Chondrocyte (in vitro differentiated cells): ENCODE results near the gene CCL25. TPM values are rescaled to one million over a fixed set of nuclear protein-coding genes. Genes with fewer than 3 reads are reported as not detected.

Experiments
- DNase-seq: peaks from one replicate; pipeline ENCODE4 v3.0.0; 2021; ENCODE audit warnings: mixed read lengths, low spot score
- H3K27ac Mint-ChIP-seq: one replicate; pipeline ENCODE4 v1.8.0; 2021; ENCODE audit warnings: mild to moderate bottlenecking, moderate library complexity, mixed read lengths; ENCODE audit not compliant: unreplicated experiment
- H3K27me3 Mint-ChIP-seq: 2 replicates; pipeline ENCODE4 v1.8.0; 2021; ENCODE audit warnings: low read depth, mixed read lengths
- H3K36me3 Mint-ChIP-seq: 2 replicates; pipeline ENCODE4 v1.8.0; 2021; ENCODE audit warnings: low read depth, mixed read lengths
- H3K4me1 Mint-ChIP-seq: 2 replicates; pipeline ENCODE4 v1.8.0; 2021; ENCODE audit warnings: low read depth, mild to moderate bottlenecking, mixed read lengths
- H3K4me3 Mint-ChIP-seq: one replicate; pipeline ENCODE4 v1.8.0; 2021; ENCODE audit warnings: mild to moderate bottlenecking, moderate library complexity, mixed read lengths; ENCODE audit not compliant: unreplicated experiment
- H3K9me3 Mint-ChIP-seq: 2 replicates; pipeline ENCODE4 v1.8.0; 2021; ENCODE audit warnings: low read depth, mixed read lengths
- long read RNA-seq: library from polyadenylated mRNA; stranded (forward); transcript quantifications from one replicate; pipeline ENCODE4 v2.0.0, GENCODE V29; 2021
- total RNA-seq: library from RNA; stranded (reverse); gene quantifications from 3 replicates; pipeline ENCODE4 v1.2.1, GENCODE V29; 2021
- TF ChIP-seq, protein P1 (sequence below): fragments of 200-600 bp; sonication (generic); IDR thresholded peaks from 2 replicates; pipeline ENCODE4 v1.5.0; 2021; ENCODE audit warnings: antibody characterized with exemption, mild to moderate bottlenecking, moderate library complexity

Gene CCL25, protein sequence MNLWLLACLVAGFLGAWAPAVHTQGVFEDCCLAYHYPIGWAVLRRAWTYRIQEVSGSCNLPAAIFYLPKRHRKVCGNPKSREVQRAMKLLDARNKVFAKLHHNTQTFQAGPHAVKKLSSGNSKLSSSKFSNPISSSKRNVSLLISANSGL
- total RNA-seq = not detected in 3 replicates
- long read RNA-seq = 0 reads

DNA sequence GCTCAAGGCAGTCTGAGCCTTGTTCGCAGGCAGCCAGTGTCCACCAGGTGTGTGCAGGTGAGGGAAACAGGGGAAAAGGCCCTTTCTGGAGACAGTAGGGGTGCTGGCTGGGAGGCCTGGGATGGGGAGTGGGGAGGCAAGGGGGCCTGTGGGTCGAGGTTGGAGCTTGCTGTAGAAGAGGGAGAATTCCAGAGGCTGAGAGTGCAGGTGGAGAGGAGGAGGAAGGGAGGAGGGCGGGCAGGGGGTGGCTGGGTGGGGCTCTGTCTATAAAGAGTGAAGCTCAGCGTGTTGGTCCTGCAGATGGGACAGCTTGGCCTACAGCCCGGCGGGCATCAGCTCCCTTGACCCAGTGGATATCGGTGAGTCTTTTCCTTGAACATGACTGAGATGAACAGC is at the start of gene CCL25:
Gene CCL25, plus strand, starts transcription at position 297 of the 396 bp plus-strand sequence. CDS start 290 bp downstream, outside the sequence.
- H3K36me3 Mint-ChIP-seq = no peaks in the 10 kb centered on the region
- H3K9me3 Mint-ChIP-seq = no peaks in the 10 kb centered on the region
- no peak for DNase-seq
- TF ChIP-seq, protein P1, sequence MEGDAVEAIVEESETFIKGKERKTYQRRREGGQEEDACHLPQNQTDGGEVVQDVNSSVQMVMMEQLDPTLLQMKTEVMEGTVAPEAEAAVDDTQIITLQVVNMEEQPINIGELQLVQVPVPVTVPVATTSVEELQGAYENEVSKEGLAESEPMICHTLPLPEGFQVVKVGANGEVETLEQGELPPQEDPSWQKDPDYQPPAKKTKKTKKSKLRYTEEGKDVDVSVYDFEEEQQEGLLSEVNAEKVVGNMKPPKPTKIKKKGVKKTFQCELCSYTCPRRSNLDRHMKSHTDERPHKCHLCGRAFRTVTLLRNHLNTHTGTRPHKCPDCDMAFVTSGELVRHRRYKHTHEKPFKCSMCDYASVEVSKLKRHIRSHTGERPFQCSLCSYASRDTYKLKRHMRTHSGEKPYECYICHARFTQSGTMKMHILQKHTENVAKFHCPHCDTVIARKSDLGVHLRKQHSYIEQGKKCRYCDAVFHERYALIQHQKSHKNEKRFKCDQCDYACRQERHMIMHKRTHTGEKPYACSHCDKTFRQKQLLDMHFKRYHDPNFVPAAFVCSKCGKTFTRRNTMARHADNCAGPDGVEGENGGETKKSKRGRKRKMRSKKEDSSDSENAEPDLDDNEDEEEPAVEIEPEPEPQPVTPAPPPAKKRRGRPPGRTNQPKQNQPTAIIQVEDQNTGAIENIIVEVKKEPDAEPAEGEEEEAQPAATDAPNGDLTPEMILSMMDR = no peak
- H3K27ac Mint-ChIP-seq = no peak within 1 kb of the TSS
- no peak within 1 kb of the TSS for H3K4me3 Mint-ChIP-seq
- no peaks in the 10 kb centered on the region for H3K4me1 Mint-ChIP-seq
- H3K27me3 Mint-ChIP-seq = peaks cover 5% of the 10 kb centered on the region

DNA sequence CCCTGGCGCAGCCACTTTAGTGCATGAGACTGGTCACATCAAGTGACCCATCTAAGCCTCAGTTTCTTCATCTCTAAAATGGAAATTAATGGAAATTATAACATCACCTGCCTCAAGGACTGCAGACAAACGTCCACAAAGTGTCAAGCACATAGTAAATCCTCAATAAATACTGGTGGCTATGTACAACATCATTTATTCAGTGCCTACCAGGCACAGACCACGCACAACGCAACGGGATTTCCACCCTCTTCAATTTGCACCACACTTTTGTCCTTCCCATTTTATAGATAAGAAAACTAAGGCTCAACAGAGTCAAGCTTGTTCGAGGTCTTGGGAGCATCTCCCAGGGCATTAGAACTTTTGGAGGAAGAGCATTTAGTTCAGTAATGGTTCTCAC is 48.6 kb upstream of the CCL25 start:
- no peaks in the 10 kb centered on the region for H3K9me3 Mint-ChIP-seq
- peak overlapping the region; percentile 89 for H3K27ac Mint-ChIP-seq
- DNase-seq = no peak
- H3K27me3 Mint-ChIP-seq = no peaks in the 10 kb centered on the region
- TF ChIP-seq, protein P1 = no peak
- peaks cover 2% of the 10 kb centered on the region for H3K36me3 Mint-ChIP-seq
- peaks cover 35% of the 10 kb centered on the region for H3K4me1 Mint-ChIP-seq
- H3K4me3 Mint-ChIP-seq = peak overlapping the region; percentile 89

DNA sequence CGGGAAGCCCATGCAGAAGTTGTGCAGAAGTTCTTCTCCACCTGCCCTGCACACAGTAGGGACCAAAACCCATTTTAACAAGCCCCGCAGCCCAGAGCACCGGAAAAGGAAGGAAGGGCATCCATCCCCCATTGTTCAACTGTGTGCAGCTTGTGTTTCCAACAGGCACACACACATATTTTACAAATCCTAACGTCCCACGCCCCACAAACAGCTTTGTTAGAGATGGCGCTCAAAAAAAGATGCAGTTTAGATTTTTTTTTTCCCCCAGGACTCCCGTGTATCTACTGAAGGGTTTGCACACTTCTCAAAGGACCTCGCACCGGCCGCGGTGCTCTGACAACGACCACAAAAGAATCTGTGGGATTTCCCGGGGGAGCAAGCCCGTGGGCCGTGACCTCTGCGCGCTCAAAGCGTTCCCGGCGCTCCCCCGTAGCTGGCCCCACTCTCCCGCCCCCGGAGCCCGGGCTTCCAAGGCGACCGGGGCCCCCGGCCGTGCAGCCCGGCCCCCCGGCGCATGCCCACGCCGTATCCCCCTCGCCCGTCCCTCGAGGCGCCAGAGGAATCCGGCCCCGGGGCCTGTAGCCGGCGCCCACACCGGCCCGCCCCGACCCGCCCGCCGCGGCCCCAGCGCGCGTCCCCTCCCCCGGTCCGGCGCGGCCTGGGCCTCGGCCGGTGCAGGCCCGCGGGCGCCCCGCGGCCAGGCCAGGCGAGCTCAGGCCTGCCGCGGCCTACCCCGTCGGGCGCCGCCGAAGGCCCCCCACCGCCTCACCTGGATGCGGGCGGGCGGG is 47.6 kb upstream of the CCL25 start:
- Mint-ChIP-seq H3K27me3 (no peaks in the 10 kb centered on the region), H3K27ac (peak overlapping the region; percentile 89), H3K9me3 (no peaks in the 10 kb centered on the region), H3K4me3 (peak overlapping the region; percentile 89), H3K36me3 (peaks cover 2% of the 10 kb centered on the region), H3K4me1 (peaks cover 35% of the 10 kb centered on the region)
- TF ChIP-seq, protein P1 = no peak
- DNase-seq = no peak

DNA sequence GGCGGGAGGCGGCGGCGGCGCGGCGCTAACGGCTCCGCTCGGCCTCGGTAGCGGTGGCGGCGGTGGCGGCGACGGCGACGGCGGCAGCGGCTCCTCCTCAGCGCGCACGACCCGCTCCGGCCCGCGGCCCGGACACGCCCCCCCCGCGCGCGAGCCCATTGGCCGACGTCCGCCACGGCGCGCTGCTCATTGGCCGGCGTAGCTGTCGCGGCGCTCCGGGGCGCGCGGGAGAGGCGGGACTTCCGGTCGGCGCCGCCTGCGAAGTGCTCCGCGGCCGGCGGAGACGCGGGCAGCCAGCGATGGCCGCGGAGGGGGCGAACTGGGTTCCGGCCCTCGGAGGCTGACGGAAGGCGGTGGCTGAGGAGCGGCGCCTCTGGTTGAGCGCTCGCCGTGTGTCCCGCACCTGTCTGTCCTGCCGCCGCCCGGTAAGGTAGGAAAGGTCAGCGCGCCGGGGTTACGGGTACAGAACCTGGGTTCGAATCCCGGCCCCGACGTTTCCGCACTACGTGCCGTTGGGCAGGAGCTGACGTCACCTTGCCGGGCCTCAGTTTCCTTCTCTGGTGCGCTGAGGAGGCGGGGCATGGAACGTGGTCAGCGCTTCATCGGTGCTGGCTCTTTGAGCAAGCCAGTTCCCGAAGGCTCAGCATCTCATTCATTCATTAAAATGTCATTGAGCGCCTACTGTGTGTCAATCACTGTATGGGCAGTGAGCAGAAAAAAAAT is 46.9 kb upstream of the CCL25 start, which contains the start of gene ELAVL1:
Gene ELAVL1, minus strand, starts transcription at position 108 of the 723 bp plus-strand sequence. CDS start 13,826 bp downstream, outside the sequence.
- Mint-ChIP-seq H3K4me3 (peak within 1 kb of the TSS; percentile 89), H3K4me1 (peaks cover 35% of the 10 kb centered on the region), H3K27me3 (no peaks in the 10 kb centered on the region), H3K9me3 (no peaks in the 10 kb centered on the region), H3K27ac (peak within 1 kb of the TSS; percentile 89), H3K36me3 (peaks cover 2% of the 10 kb centered on the region)
- TF ChIP-seq, protein P1 = no peak
- DNase-seq = peak; percentile 95

DNA sequence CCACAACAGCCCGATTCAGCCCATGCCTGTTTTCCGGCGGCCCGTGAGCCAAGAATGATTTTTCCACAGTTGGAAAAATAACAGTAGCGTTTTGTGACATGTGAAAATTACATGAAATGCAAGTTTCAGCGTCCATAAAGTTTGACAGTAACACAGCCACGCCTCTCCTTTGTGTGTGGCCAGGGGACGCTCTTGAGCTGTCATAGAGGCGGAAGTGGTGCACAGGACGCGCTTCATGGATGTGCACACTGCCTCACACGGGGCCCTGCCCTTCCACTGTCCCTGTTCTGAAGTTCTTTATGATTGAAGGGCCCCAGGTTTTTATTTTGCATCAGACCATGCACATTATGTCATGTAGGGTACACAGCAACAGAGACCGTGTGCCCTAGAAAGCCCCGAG is 34.8 kb upstream of the CCL25 start:
- TF ChIP-seq, protein P1 = peak; percentile 39
- no peak for DNase-seq
- Mint-ChIP-seq H3K27me3 (no peaks in the 10 kb centered on the region), H3K4me1 (no peaks in the 10 kb centered on the region), H3K36me3 (peaks cover 5% of the 10 kb centered on the region), H3K9me3 (no peaks in the 10 kb centered on the region), H3K27ac (no peak overlapping the region), H3K4me3 (no peak overlapping the region)
